ENCODE measurements around the gene PDPR. TPM values are rescaled to one million over a fixed set of nuclear protein-coding genes. Genes with fewer than 3 reads are reported as not detected.

Gene PDPR
- total and polyA plus RNA-seq, 2 of the 8 experiments (the other 6 are each of a cell fraction or from before 2014, with no cell fraction given): 40.2 to 43.1 TPM

- TF ChIP-seq TAF7 (optimal IDR thresholded peaks at IDR 0.05; ENCODE audit: borderline replicate concordance, low read depth, low read length): no peak
- TF ChIP-seq USF2 (IDR thresholded peaks at IDR 0.05; ENCODE audit: low read length): no peak
- no peak for TF ChIP-seq SP2 (IDR thresholded peaks at IDR 0.05; ENCODE audit: low read length)
- no peak for TF ChIP-seq SUZ12 (IDR thresholded peaks at IDR 0.05; ENCODE audit: low read length)
These were observed 46.7 kb downstream of the PDPR start (continued) for GRCh38 chr16:70160821-70161220.
